ENCODE results near the gene MRPL14. TPM values are rescaled to one million over a fixed set of nuclear protein-coding genes. Genes with fewer than 3 reads are reported as not detected.

MRPL14 gene
- total and polyA plus RNA-seq, 2 of the 4 experiments (the other 2 are of a cell fraction), result 43.7 to 87.9 TPM

GRCh38 chr6:44119704-44120262 is 7.5 kb downstream of the MRPL14 start:
- BruUV-seq (replicated peaks), result no TSS peak
- H3K79me1 ChIP-seq (ENCODE audit: low read depth in 1 of 2, low read length in 2 of 2), result peaks cover 49 to 93% of the 10 kb centered on the region in 2 experiments
- TF ChIP-seq USF2 (IDR thresholded peaks at IDR 0.05; ENCODE audit: low read depth, low read length) (no peak), ELK1 (IDR thresholded peaks at IDR 0.05; ENCODE audit: borderline replicate concordance, low read depth, low read length) (no peak), RFX5 (IDR thresholded peaks at IDR 0.05; ENCODE audit: low read depth, low read length) (no peak), BHLHE40 (IDR thresholded peaks at IDR 0.05; ENCODE audit: low read depth, low read length) (no peak)
- peak overlapping the region; percentile 12; the same call in 1 of the 2 replicates for H3K27ac ChIP-seq (ENCODE audit: insufficient read depth, low read length)
- H2BK120ac ChIP-seq (ENCODE audit: low read depth, low read length), result peak overlapping the region; percentile 6; the same call in 1 of the 2 replicates
- intact Hi-C loops (cut with micrococcal nuclease), result no loop called here
- peak overlapping the region; percentile 22; the same call in 1 of the 2 replicates for H4K5ac ChIP-seq (ENCODE audit: low read depth, low read length)
- DNase-seq (no peak), ATAC-seq (ENCODE audit: low read depth) (no peak)
- H4K20me1 ChIP-seq (ENCODE audit: insufficient read depth, low read length), result peaks cover 70% of the 10 kb centered on the region
- in situ Hi-C loops (cut with MboI; ENCODE audit: low sequenced_read_pairs), result no loop called here
- H3K4me1 ChIP-seq (ENCODE audit: control insufficient read depth, insufficient read depth, low read length), result peaks cover 46% of the 10 kb centered on the region
- ChIA-PET CTCF (no interaction called here), POLR2A (ENCODE audit: unreplicated experiment) (no interaction called here)
- peak overlapping the region; percentile 63 for H2AK5ac ChIP-seq (ENCODE audit: low read depth, low read length)
- H2BK20ac ChIP-seq (ENCODE audit: low read depth, low read length), result no peak overlapping the region
- 0 out of 4 replicates have a peak overlapping the region, but pooled peaks of 1 of the 2 experiments have one; percentile 1 for H4K8ac ChIP-seq (ENCODE audit: low read depth in 2 of 2, low read length in 2 of 2)
- H3K9ac ChIP-seq (ENCODE audit: low read depth, low read length), result no peak overlapping the region
- H3K4me2 ChIP-seq (ENCODE audit: low read depth, low read length), result no peak overlapping the region
- peaks cover 42% of the 10 kb centered on the region for H3K9me1 ChIP-seq (ENCODE audit: insufficient read depth, low read length)
- H2BK15ac ChIP-seq (ENCODE audit: low read depth, low read length), result peak overlapping the region; percentile 29; the same call in 1 of the 3 replicates
- WGBS, 2 experiments (ENCODE audit: extremely low coverage in 2 of 2, insufficient read length in 1 of 2), result 93% methylated on average over 2 of the region's 5 CpGs; no CpG with 5 or more reads in 1 of the 2 experiments
- dilution Hi-C loops (cut with HindIII; ENCODE audit: low sequenced_read_pairs, unreplicated experiment), result no loop called here
- H3K23ac ChIP-seq (ENCODE audit: low read depth, low read length), result peak overlapping the region; percentile 67
- no peak overlapping the region for H3K4me3 ChIP-seq (ENCODE audit: insufficient read depth, low read depth, low read length)
- H2AFZ ChIP-seq (replicated peaks; ENCODE audit: low read length, poor library complexity), result no peak overlapping the region
- 0 out of 2 replicates have a peak overlapping the region, but pooled peaks have one; percentile 17 for H3K14ac ChIP-seq (replicated peaks; ENCODE audit: low read depth, low read length)
- peaks cover 4% of the 10 kb centered on the region for H3K36me3 ChIP-seq (ENCODE audit: control insufficient read depth, insufficient read depth, low read length)
- no peak overlapping the region for H3K56ac ChIP-seq (ENCODE audit: extremely low read depth, insufficient read depth, low read length)
- H2BK5ac ChIP-seq (ENCODE audit: low read depth, low read length, poor library complexity, severe bottlenecking), result peak overlapping the region; percentile 23
- 0 out of 2 replicates have a peak overlapping the region, but pooled peaks have one; percentile 16 for H3K18ac ChIP-seq (ENCODE audit: low read depth, low read length)
- no peaks in the 10 kb centered on the region for H3K27me3 ChIP-seq (ENCODE audit: control insufficient read depth, insufficient read depth, low read length)
- H2AK9ac ChIP-seq (replicated peaks; ENCODE audit: low read depth, low read length, poor library complexity), result peak overlapping the region; percentile 15
- H4K91ac ChIP-seq (ENCODE audit: insufficient read depth, low read depth, low read length), result 0 out of 2 replicates have a peak overlapping the region, but pooled peaks have one; percentile 5
- H3K4ac ChIP-seq (ENCODE audit: low read depth, low read length), result peak overlapping the region; percentile 19; the same call in 1 of the 2 replicates
- H3K9me3 ChIP-seq (ENCODE audit: control insufficient read depth, insufficient read depth, low read length), result no peaks in the 10 kb centered on the region

All from IMR-90 (cell line).